GM18868 (cell line): Measurements from ENCODE around the gene MS4A6E.
"Not testable (repeated sequence)": the region's sequence is repeated elsewhere in the genome, so short reads cannot be mapped to it uniquely, and the experiment has no call there.

ENCODE experiments used
- ATAC-seq: cut with Tn5 transposase; IDR thresholded peaks from one replicate; pipeline ENCODE4 v1.9.1; 2021; ENCODE audit warnings: mild to moderate bottlenecking, moderate library complexity; ENCODE audit not compliant: unreplicated experiment

Gene MS4A6E

DNA sequence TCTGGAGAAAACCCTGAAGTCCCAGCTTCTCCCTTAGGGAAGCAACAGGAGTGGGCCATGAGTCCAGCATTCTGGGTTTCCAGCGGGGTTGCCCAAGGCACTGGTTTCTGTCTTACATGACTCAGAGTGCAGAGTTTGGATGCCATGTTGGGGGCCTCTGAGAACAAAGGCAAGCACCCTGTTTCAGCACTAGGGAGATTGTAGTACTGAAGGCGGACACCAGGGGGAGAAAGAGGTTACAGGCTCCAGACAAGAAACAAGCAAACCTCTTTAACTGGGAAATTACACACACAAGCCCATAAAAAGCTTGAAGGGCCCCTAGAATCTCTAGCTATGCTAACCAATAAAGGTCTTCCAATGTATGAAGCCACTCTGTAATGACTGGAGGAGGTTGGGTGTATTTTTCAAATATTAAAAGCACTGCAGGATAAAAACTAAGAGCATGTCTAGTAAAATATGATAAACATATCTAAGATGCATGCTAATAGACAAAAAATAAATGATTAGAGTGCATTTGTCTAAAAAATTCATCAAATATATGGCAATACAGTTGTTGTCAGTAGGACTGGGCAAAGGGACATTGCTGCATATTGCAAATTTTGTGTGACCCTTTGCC, 7.1 kb downstream of the MS4A6E start:
- peak; percentile 56 for ATAC-seq

DNA sequence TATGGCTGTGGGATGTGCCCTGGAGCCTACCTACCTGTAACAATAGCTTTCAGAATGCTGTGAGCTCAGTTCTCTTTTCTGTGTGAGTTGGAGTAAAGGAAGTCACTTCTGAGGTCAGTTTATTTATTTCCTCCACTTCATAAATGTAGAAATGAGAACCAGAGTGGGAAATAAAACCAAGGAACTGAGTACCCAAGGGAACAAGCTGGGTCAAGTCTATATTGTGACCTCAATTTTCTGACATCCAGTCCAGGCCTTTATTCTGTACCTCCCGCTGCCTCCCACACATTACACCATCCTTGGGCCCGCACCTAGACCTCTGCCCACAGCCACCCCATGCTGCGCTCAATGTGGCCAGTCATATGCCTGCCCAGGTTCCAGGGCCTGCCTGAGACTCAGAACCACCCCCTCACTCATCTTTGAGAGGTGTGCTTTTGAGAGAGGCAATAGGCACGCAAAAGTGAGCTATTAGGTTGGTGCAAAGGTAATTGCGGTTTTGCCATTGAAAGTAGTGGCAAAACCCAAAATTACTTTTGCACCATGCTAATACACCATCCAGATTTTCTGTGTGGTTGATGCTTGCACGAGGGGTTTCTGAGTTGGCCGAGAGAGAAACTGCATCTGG, 9.8 kb downstream of the MS4A6E start:
- ATAC-seq, result peak; percentile 60

DNA sequence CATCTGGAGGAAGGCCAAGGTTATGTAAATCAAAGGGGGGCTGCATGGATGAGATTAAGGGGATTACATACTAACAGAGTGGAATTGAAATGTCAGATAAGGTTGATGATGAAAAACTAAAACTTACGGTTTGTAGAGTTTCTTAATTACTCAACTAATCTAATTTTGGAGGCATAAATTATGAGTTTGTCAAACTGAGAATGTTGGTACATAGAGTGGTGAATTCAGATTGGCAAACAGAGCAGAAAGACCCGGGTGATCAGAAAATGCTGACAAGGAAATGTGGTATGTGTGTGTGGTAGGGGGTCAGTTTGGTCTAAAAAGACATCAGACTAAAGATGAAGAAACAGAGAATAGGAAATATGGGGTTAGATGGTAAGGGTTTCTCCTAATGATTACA, 11.0 kb downstream of the MS4A6E start:
- ATAC-seq, result no peak

DNA sequence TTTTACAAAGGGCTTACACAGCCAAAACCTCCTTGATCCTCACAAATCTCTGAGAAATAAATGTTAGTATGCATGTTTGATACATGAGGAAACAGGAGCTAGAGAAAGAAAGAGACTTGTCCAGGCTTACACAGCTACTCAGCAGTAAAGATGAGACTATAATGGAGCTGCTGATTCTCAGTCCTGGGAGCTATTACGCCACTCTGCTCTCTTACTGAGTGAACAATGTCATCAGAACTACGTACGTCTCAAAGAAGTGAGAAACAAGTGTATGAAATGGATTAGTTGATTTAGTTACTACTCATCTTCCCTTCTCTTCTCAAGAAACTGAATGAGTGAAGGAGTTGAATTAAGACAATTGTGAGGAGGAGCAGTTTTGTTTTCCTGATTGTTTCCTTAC, 12.3 kb downstream of the MS4A6E start:
- ATAC-seq, result no peak

DNA sequence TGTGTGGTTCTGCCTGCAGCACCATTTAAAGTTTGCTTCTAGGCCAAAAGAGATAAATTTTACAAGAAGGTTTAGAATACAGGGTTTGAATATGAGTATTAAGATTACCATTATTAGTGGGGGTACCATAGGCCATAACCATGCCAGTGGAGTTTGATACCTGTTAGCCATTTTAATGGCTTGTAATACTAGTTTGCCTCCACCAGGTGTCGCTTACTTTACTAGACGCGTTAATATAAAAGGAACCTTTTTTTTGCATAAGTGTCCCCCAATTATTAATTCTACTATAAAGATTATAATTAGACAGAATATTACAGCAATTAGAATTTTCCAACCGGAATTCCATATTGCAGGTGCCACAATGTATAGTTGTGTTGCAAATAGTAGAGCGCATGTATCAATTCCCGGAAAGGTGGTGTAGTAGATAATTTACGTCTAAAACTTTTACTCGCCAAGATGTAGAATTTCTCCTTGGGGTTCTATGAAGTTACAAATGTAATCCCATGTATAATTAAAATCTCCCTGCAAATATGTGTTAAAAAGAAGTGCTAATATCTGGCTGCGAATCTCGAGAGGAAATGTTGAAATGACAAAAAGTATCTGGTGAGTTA, 16.1 kb downstream of the MS4A6E start:
- no peak for ATAC-seq

- no peak for ATAC-seq
Measured at GRCh38 chr11:60344146-60344545, 17.1 kb downstream of the MS4A6E start.

GRCh38 chr11:60345489-60345888, 18.4 kb downstream of the MS4A6E start:
- ATAC-seq, result no peak

- peak; percentile 64 for ATAC-seq
Measured at GRCh38 chr11:60347084-60347797, 20.2 kb downstream of the MS4A6E start.

DNA sequence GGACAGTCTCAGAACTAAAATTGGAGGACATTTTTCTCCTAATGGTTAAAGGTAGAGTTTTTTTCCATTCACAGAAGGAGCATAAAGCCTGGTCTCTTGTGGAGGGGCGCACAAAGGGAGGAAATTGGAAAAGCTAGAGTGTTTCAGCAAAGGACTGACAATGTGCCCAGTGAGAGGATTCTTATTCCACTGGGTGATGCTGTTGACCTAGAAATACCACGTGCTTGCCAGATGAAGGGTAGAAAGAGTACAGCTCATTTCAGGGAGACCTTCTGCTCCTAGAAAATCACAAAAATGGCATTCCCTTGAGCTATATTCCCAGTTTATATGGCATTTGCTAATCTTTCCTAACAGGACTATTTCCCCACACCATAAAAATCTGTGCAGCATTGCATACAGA, 21.1 kb downstream of the MS4A6E start:
- ATAC-seq, result no peak

GRCh38 chr11:60349990-60350389, 22.9 kb downstream of the MS4A6E start:
- no peak for ATAC-seq

DNA sequence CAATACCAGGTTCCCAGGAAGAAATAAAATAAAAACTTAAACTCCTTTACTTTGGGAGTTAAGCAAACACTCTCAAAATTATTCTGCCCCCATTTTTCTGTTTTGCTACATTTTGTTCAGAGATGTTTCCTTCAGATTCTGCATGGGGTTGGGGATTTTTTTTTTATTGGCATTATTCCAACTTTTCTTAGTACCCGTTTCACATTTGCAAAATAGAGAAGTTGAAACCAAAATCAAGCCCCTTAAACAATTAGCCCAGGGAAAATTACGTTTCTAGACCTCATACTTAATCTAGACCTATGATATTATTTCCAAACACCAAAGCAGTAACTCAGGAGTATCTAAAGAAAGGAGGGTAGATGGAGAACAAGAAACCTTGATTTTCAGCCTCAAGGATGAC, 30.7 kb downstream of the MS4A6E start:
- ATAC-seq, result no peak

DNA sequence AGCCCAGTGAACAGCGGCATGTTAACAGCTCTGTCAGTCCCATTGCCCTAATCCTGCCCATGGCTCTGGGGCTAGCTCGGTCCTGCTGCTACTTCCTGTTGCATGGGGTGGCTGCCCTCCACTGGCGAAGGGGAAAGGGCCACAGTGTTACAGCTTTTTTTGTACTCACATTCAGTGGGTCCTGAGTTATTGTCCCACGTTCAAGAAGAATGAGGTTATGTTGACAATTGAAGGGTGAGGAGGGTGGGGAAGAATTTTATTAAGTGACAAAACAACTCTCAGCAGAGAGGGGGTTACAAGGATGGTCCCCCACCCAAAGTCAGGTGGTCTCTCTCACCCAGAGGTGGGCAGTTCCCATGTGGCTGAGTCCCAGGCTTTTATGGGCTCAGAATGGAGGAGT, 33.6 kb downstream of the MS4A6E start:
- no peak for ATAC-seq

DNA sequence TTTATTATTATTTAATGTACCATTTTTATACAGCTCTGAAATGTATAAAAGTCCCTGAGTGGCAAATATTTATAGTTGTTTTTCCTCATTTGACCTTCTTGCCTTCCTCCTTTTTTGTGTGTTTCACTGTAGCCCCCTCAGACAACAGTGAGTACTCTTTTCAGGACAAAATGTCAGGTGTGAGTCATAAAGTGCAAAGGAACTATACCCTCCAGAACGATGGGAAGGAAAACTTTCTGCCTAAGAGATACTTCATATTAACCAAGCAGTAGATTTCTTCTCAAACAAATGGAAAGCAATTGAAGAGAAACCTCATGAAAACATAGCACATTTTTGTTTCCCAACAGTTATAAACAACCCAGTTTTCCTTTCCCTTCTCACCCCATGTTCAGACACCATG, 35.2 kb downstream of the MS4A6E start:
- no peak for ATAC-seq

DNA sequence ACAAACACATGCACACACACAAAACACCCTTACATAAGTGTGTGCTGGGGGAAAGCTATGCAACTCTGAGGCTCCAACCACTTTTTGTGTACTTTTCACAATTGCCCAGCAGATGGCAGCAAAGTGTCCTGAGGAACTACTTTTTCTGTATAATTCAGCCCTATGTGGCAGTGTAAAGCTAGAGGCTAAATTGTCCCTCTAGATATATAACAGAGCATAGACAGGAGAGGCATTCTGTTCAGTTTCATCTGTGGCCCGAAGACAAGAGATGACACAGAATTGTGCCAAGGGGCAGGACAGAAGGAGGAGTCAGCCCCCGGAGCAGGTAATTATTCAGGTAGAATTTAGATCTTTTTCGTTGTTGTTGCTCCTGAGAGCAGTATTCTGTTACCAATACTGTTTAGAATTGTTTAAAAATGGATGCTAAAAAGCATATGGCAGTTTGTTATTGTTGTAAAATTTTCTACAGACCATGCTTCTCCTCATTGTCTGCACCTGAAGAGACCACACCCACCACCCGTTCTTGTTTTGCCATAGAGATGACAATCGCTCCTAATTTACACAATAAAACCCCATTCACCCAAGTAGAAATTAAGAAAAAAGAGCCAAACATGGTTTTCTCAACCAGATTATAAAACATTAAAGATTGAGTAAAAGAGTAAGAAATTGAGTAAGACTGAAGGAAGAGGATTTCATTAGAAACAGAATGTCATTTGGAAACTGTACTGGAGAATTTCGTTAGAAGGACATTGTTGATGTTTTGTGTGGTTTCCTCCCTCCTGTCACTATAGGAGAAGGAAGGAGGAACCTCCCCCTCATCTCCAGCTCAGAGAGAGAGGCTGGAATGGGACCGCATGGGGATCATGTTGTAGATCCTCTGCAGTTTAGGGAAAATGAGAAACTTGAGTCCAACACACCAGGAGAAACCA, 36.8 kb downstream of the MS4A6E start:
- peak; percentile 62 for ATAC-seq

GRCh38 chr11:60366262-60366904, 39.3 kb downstream of the MS4A6E start:
- not testable (repeated sequence) for ATAC-seq

DNA sequence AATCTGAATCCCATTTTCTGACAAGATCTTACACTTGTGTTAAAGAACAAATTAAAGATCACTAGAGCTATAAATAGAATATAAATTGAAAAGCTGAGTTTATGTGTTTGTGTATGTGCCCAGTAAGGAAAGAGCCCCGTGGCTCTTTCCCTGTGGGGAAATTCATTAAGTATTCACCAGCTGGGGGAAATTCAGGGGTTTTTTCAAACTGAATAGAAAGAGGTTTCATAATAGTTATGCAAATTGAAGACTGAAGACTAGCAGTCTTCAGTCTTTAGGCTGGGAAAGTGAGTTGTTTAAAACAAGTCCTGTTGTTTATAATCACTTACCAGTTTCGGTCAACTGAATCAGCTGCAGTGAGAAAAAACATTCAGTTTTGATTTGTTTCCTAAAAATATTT, 40.0 kb downstream of the MS4A6E start:
- ATAC-seq, result peak; percentile 73

DNA sequence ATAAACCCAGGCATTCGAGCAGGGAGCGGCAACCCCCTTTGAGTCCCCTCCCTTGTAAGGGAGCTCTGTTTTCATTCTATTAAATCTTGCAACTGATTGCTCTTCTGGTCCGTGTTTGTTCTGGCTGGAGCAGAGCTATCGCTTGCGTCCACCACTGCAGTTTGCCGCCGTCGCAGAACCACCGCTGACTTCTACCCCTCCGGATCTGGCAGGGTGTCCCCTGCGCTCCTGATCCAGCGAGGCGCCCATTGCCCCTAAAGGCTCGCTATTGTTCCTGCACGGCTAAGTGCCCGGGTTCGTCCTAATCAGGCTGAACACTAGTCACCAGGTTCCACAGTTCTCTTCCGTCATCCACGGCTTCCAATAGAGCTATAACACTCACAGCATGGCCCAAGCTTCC, 40.8 kb downstream of the MS4A6E start:
- ATAC-seq, result no peak

- no peak for ATAC-seq
Measured at GRCh38 chr11:60370252-60370810, 43.3 kb downstream of the MS4A6E start.

DNA sequence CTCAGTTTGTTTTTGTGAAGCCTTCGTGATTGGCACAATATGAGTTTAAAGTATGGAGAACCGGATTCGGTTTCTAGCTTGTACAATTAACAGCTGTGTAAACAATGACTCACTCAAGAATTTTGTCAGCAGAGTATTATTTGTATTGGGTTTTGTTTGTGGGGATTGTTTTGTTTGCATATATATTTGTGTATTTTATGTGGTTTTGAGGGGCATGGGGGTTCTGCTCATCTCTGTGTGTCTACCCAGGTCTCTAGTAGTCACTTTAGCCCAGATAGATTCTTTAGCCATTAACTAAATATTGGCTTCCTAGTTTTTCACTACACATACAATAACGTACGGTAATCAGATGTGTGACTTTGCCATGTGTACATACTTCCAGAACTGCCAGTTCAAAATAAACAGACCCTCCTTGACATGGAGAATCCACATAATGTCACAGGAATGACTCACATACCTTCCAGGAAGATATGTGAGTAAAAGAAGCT, 43.8 kb downstream of the MS4A6E start:
- no peak for ATAC-seq

DNA sequence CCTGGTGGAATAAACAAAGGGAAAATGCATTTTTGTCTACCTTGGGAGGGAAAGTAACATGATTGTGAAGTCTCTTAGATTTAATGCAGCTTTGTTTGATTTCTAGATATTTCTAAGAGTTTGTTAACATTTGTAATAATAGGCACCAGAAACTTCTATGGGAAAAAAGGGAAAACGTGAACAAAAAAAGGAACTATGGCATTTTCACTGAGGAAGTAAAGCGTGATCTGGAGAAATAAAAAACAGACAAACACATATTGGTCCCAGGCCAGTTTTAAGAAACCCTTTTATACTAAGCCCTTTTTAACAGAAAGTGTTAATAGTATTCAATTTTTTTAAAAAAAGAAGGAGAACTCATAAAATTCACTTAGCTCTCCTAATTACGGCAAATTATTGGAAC, 44.3 kb downstream of the MS4A6E start:
- no peak for ATAC-seq
